Measurements from ENCODE around the gene SLC30A5.

SLC30A5 gene

GRCh38 chr5:69166686-69167492 lies 73.1 kb downstream of the SLC30A5 start, which contains the start of gene CCNB1:
TSS of gene CCNB1 (plus strand) at chr5:69167150. CDS start at chr5:69167263, 113 bp downstream.
- TF ChIP-seq GATA1 (IDR thresholded peaks at IDR 0.05; ENCODE audit: low read depth, low read length) (no peak), POLR2A (IDR thresholded peaks at IDR 0.05; ENCODE audit: low read length) (peak; percentile 90)
- DNase-seq = peak; percentile 97 to 98

DNA sequence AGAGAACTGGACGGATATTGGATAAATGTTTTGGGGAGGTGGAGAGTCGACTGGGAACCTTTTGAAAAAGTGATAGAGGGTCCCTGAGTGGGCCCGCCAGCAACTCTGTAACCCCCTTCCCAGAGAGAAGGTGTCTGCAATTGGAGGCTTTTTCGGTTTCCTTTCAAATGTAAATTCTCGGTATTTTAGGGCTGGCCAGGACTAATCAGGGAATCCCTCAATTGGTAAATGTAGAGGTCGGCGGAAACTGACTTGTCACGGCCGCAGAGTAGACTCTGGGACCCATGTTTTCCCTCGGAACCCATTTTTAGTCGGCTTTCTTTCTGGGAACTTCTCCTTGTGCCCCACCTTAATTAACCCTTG lies 73.7 kb downstream of the SLC30A5 start:
- DNase-seq = peak; percentile 54 to 65
- TF ChIP-seq POLR2A (IDR thresholded peaks at IDR 0.05; ENCODE audit: low read length) (no peak), GATA1 (IDR thresholded peaks at IDR 0.05; ENCODE audit: low read depth, low read length) (no peak)

GRCh38 chr5:69167929-69168328 lies 74.1 kb downstream of the SLC30A5 start:
- no peak for TF ChIP-seq POLR2A (IDR thresholded peaks at IDR 0.05; ENCODE audit: low read length)
- DNase-seq = no peak

DNA sequence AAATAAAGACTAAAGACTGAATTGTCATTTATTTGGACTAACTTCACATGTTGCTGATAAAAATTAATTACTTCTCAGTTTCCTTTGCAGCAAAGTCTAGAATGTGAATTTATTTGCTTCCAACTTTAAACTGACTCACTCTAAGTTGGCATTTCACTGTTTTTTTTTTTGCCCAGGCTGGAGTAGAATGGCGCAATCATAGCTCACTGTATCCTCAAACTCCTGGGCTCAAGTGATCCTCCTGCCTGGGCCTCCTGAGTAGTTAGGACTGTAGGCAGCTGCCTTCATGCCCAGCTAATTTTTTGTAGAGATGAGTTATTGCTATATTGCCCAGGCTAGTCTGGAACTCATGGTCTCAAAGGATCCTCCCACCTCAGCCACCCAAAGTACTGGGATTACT lies 76.7 kb downstream of the SLC30A5 start:
- TF ChIP-seq POLR2A (IDR thresholded peaks at IDR 0.05; ENCODE audit: low read length) (no peak), GATA1 (IDR thresholded peaks at IDR 0.05; ENCODE audit: low read depth, low read length) (no peak)
- no peak for DNase-seq

- DNase-seq = no peak
- no peak for TF ChIP-seq GATA1 (IDR thresholded peaks at IDR 0.05; ENCODE audit: low read depth, low read length)
- TF ChIP-seq POLR2A (IDR thresholded peaks at IDR 0.05; ENCODE audit: low read length) = no peak
Observed at GRCh38 chr5:69170969-69171368, 77.2 kb downstream of the SLC30A5 start.

Measured in erythroblast (primary cell).